Caco-2 (cell line): ENCODE measurements around the gene TMEM185A. TPM values are rescaled to one million over a fixed set of nuclear protein-coding genes. Genes with fewer than 3 reads are reported as not detected.

Source experiments
- BruUV-seq: library from RNA; stranded (reverse); fragments of 400-500 nt; replicated peaks from 2 replicates; lab custom pipeline; 2021; lab: Mats Ljungman, UMichigan
- CTCF ChIA-PET: fragments of 300-600 bp; sonication (Branson Sonifier 250); formaldehyde crosslinking; loops from one replicate; lab custom pipeline; 2022; ENCODE audit warnings: antibody characterized with exemption; lab: Charles Lee
- POLR2A ChIA-PET: fragments of 300-600 bp; sonication (Branson Sonifier 250); formaldehyde crosslinking; loops from one replicate; lab custom pipeline; 2022; ENCODE audit warnings: antibody characterized with exemption; lab: Charles Lee
- DNase-seq, 2 experiments: peaks; one replicate each; pipeline versions ENCODE4 v3.0.0 to v3.0.0-alpha.2; 2020 to 2022
- H3K27me3 ChIP-seq: replicated peaks from 2 replicates; pipeline ENCODE4 v1.6.0; 2011; ENCODE audit warnings: low read length; ENCODE audit not compliant: control insufficient read depth, insufficient read depth
- H3K36me3 ChIP-seq: 2 replicates; pipeline ENCODE4 v1.5.1; 2011; ENCODE audit warnings: low read length; ENCODE audit not compliant: control insufficient read depth, insufficient read depth
- H3K4me1 ChIP-seq: fragments of 250-450 bp; sonication (Bioruptor Pico); 2 replicates; pipeline ENCODE4 v1.5.1; 2020; ENCODE audit warnings: mild to moderate bottlenecking
- H3K4me3 ChIP-seq: 2 replicates; pipeline ENCODE4 v1.5.1; 2011; ENCODE audit warnings: low read depth, mild to moderate bottlenecking, control low read depth, low read length
- H3K9me3 ChIP-seq: fragments of 250-450 bp; sonication (Bioruptor Pico); 2 replicates; pipeline ENCODE4 v1.5.1; 2020; ENCODE audit warnings: mild to moderate bottlenecking, moderate library complexity
- H3K27ac Mint-ChIP-seq: one replicate; pipeline ENCODE4 v1.8.0; 2022; ENCODE audit warnings: mixed read lengths; ENCODE audit not compliant: unreplicated experiment
- H3K27me3 Mint-ChIP-seq: one replicate; pipeline ENCODE4 v1.8.0; 2022; ENCODE audit warnings: mixed read lengths; ENCODE audit not compliant: insufficient read depth, unreplicated experiment
- H3K36me3 Mint-ChIP-seq: one replicate; pipeline ENCODE4 v1.8.0; 2022; ENCODE audit warnings: mild to moderate bottlenecking, mixed read lengths; ENCODE audit not compliant: insufficient read depth, unreplicated experiment
- H3K4me1 Mint-ChIP-seq: one replicate; pipeline ENCODE4 v1.8.0; 2022; ENCODE audit warnings: low read depth, mixed read lengths; ENCODE audit not compliant: unreplicated experiment
- H3K4me3 Mint-ChIP-seq: one replicate; pipeline ENCODE4 v1.8.0; 2022; ENCODE audit warnings: mild to moderate bottlenecking, moderate library complexity, mixed read lengths; ENCODE audit not compliant: unreplicated experiment
- H3K9me3 Mint-ChIP-seq: one replicate; pipeline ENCODE4 v1.8.0; 2022; ENCODE audit warnings: mixed read lengths; ENCODE audit not compliant: unreplicated experiment
- intact Hi-C: fragments of 100-400 bp; cut with micrococcal nuclease; formaldehyde crosslinking; loops from one replicate; pipeline ENCODE4 v1.10.0; 2022; ENCODE audit not compliant: unreplicated experiment
- total RNA-seq: library from RNA; stranded (reverse); gene quantifications from 2 replicates; pipeline ENCODE4 v1.2.3, GENCODE V29; 2022
- TF ChIP-seq, protein P1 (sequence below), 2 experiments: fragments of 200-600 bp in 1 of 2; IDR thresholded peaks; 1 replicate in 1 of 2; 2 replicates in 1 of 2; pipeline versions ENCODE4 v1.5.1 to v1.8.0; 2011 to 2022; ENCODE audit warnings: antibody characterized with exemption in 1 of 2, control low read depth in 1 of 2, inconsistent platforms in 1 of 2, low read depth in 1 of 2, low read length in 1 of 2, mild to moderate bottlenecking in 1 of 2, moderate library complexity in 1 of 2; ENCODE audit not compliant: insufficient read depth in 1 of 2, severe bottlenecking in 1 of 2, unreplicated experiment in 1 of 2

Gene TMEM185A
- total RNA-seq, 1 experiment from 2014 or later: 17.1 TPM

DNA sequence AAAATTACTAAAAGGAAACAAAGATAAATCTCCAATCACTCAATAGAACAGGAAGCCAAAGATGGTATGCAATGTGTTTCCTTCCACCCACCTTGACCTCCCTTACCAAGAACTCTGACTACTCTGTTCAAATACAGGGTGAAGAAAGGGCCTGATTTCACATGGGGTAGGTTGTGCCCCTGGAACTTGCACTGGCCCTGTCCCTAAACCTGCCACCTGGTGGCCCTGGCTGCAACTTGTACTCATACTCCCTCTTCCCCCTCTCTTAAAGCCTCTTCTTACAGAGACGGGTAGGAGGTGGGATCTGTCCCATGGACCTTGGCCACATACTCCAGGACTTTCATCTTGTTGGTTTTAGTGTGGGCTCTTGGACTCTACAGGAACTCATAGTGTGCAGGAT, 17.3 kb upstream of the TMEM185A start:
- no peak overlapping the region for H3K27ac Mint-ChIP-seq
- DNase-seq: no peak
- no peaks in the 10 kb centered on the region for H3K9me3 ChIP-seq
- no peaks in the 10 kb centered on the region for H3K4me1 ChIP-seq
- intact Hi-C loops: no loop called here
- no peak overlapping the region for H3K4me3 Mint-ChIP-seq
- H3K36me3 Mint-ChIP-seq: no peaks in the 10 kb centered on the region
- CTCF ChIA-PET: no interaction called here
- no TSS peak for BruUV-seq
- POLR2A ChIA-PET: no interaction called here
- no peaks in the 10 kb centered on the region for H3K4me1 Mint-ChIP-seq
- H3K36me3 ChIP-seq: no peaks in the 10 kb centered on the region
- H3K4me3 ChIP-seq: no peak overlapping the region
- 0 out of 2 replicates have a peak, but pooled peaks cover 1% of the 10 kb centered on the region for H3K27me3 ChIP-seq
- TF ChIP-seq, protein P1, sequence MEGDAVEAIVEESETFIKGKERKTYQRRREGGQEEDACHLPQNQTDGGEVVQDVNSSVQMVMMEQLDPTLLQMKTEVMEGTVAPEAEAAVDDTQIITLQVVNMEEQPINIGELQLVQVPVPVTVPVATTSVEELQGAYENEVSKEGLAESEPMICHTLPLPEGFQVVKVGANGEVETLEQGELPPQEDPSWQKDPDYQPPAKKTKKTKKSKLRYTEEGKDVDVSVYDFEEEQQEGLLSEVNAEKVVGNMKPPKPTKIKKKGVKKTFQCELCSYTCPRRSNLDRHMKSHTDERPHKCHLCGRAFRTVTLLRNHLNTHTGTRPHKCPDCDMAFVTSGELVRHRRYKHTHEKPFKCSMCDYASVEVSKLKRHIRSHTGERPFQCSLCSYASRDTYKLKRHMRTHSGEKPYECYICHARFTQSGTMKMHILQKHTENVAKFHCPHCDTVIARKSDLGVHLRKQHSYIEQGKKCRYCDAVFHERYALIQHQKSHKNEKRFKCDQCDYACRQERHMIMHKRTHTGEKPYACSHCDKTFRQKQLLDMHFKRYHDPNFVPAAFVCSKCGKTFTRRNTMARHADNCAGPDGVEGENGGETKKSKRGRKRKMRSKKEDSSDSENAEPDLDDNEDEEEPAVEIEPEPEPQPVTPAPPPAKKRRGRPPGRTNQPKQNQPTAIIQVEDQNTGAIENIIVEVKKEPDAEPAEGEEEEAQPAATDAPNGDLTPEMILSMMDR (IDR thresholded peaks at IDR 0.05; ENCODE audit: insufficient read depth in 1 of 2, low read depth in 1 of 2, low read length in 1 of 2, severe bottlenecking in 1 of 2, unreplicated experiment in 1 of 2): no peak
- H3K27me3 Mint-ChIP-seq: no peaks in the 10 kb centered on the region
- no peaks in the 10 kb centered on the region for H3K9me3 Mint-ChIP-seq

DNA sequence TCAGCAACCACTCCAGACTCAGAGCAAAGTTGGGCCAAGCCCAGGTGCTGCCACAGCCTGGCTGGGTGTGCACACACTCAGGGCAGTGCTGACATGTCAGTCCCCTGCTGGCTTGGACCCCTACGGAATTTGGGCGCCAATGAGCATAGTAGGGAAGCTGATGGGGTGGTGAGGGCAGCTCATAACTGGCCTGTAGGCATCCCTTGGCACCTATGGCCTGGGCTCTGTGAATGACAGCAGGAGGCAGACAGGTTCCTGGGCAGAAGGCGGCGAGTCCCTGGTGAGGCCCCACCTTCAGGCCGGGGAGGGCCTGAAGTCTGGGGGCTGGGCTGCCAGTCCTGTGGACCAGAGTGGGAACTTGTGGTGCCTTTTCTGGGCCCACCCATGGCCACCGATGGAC, 15.9 kb upstream of the TMEM185A start:
- CTCF ChIA-PET: no interaction called here

DNA sequence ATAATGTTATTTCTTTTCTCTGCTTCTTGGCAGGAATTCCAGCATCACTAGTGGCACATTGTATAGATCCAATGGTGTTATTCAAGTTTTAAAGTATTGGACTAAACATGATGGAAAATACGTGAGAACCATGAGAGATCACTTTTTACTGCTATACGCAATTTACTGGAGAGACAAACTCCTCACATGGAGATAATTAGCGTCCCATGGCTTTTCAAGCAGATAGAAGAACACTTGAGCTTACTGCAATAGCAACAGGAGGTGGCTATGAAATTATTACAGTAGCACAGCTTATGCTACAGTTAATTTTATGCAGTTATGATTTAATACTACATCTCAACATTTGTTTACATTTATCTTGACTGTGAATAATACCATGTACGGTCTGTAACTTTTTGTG, 11.9 kb upstream of the TMEM185A start:
- POLR2A ChIA-PET: no interaction called here
- Mint-ChIP-seq H3K4me3 (no peak overlapping the region), H3K4me1 (no peaks in the 10 kb centered on the region), H3K36me3 (no peaks in the 10 kb centered on the region), H3K27ac (no peak overlapping the region), H3K9me3 (no peaks in the 10 kb centered on the region), H3K27me3 (peaks cover 2% of the 10 kb centered on the region)
- Histone ChIP-seq H3K36me3 (no peaks in the 10 kb centered on the region), H3K9me3 (no peaks in the 10 kb centered on the region), H3K4me1 (no peaks in the 10 kb centered on the region), H3K27me3 (0 out of 2 replicates have a peak, but pooled peaks cover 1% of the 10 kb centered on the region), H3K4me3 (no peak overlapping the region)
- TF ChIP-seq, protein P1 (IDR thresholded peaks at IDR 0.05; ENCODE audit: insufficient read depth in 1 of 2, low read depth in 1 of 2, low read length in 1 of 2, severe bottlenecking in 1 of 2, unreplicated experiment in 1 of 2): no peak
- intact Hi-C loops: no loop called here
- BruUV-seq: no TSS peak
- CTCF ChIA-PET: no interaction called here
- no peak for DNase-seq

More for the DNA sequence above, 15.9 kb upstream of the TMEM185A start:
- H3K4me1 Mint-ChIP-seq: no peaks in the 10 kb centered on the region
- no TSS peak for BruUV-seq
- DNase-seq: no peak
- no peak overlapping the region for H3K27ac Mint-ChIP-seq
- no peaks in the 10 kb centered on the region for H3K4me1 ChIP-seq
- H3K4me3 Mint-ChIP-seq: no peak overlapping the region
- no peaks in the 10 kb centered on the region for H3K36me3 Mint-ChIP-seq
- H3K27me3 Mint-ChIP-seq: no peaks in the 10 kb centered on the region
- H3K4me3 ChIP-seq: no peak overlapping the region
- no peaks in the 10 kb centered on the region for H3K9me3 Mint-ChIP-seq
- H3K27me3 ChIP-seq: 0 out of 2 replicates have a peak, but pooled peaks cover 1% of the 10 kb centered on the region
- no peaks in the 10 kb centered on the region for H3K9me3 ChIP-seq
- POLR2A ChIA-PET: no interaction called here
- H3K36me3 ChIP-seq: no peaks in the 10 kb centered on the region
- TF ChIP-seq, protein P1 (IDR thresholded peaks at IDR 0.05; ENCODE audit: insufficient read depth in 1 of 2, low read depth in 1 of 2, low read length in 1 of 2, severe bottlenecking in 1 of 2, unreplicated experiment in 1 of 2): no peak
- intact Hi-C loops: no loop called here
